AG04449 (cell line): Measurements from ENCODE around the gene ZIC2.

ENCODE experiments used
- CTCF ChIA-PET: fragments of 350-600 bp; formaldehyde crosslinking; extraction: SDS; loops from one replicate; lab custom pipeline; 2021; ENCODE audit warnings: antibody characterized with exemption; lab: Yijun Ruan, JAX
- POLR2A ChIA-PET: fragments of 400-600, 350-600 bp; formaldehyde crosslinking; extraction: SDS; loops from one replicate; lab custom pipeline; 2020; ENCODE audit warnings: antibody characterized with exemption, inconsistent platforms; lab: Yijun Ruan, JAX
- DNase-seq: peaks from one replicate; pipeline ENCODE4 v3.0.0-alpha.2; 2010; ENCODE audit warnings: low read depth, low spot score
- H3K4me3 ChIP-seq: 2 replicates; pipeline ENCODE4 v1.5.1; 2011; ENCODE audit warnings: low read depth, mild to moderate bottlenecking, control low read depth, low read length
- TF ChIP-seq, protein P1 (sequence below): IDR thresholded peaks from one replicate; pipeline ENCODE4 v1.5.1; 2011; ENCODE audit warnings: mild to moderate bottlenecking, moderate library complexity, low read length, control low read depth, inconsistent platforms; ENCODE audit not compliant: insufficient read depth; ENCODE audit errors: missing control alignments

Gene ZIC2

DNA sequence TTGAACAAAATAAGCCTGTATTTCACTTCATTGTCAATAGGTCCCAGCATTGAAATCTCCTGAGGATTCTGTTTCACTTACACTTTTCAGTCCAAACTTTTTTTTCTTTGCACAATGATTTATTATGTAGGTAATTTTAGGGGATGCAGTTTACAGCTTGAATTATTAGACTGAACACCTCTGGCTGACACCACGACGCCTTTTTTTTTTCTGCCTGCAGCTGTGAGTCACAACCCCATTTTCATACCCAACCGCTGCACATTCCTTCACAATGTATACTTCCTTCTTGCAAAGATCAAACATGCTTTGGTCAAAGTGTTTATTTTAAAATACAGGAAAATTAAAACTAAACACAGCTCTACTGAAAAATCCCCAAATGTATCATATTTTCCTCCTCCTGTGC lies 11.4 kb downstream of the ZIC2 start:
- ChIA-PET CTCF (no interaction called here), POLR2A (no interaction called here)
- H3K4me3 ChIP-seq: no peak overlapping the region
- TF ChIP-seq, protein P1, sequence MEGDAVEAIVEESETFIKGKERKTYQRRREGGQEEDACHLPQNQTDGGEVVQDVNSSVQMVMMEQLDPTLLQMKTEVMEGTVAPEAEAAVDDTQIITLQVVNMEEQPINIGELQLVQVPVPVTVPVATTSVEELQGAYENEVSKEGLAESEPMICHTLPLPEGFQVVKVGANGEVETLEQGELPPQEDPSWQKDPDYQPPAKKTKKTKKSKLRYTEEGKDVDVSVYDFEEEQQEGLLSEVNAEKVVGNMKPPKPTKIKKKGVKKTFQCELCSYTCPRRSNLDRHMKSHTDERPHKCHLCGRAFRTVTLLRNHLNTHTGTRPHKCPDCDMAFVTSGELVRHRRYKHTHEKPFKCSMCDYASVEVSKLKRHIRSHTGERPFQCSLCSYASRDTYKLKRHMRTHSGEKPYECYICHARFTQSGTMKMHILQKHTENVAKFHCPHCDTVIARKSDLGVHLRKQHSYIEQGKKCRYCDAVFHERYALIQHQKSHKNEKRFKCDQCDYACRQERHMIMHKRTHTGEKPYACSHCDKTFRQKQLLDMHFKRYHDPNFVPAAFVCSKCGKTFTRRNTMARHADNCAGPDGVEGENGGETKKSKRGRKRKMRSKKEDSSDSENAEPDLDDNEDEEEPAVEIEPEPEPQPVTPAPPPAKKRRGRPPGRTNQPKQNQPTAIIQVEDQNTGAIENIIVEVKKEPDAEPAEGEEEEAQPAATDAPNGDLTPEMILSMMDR: no peak
- DNase-seq: no peak

DNA sequence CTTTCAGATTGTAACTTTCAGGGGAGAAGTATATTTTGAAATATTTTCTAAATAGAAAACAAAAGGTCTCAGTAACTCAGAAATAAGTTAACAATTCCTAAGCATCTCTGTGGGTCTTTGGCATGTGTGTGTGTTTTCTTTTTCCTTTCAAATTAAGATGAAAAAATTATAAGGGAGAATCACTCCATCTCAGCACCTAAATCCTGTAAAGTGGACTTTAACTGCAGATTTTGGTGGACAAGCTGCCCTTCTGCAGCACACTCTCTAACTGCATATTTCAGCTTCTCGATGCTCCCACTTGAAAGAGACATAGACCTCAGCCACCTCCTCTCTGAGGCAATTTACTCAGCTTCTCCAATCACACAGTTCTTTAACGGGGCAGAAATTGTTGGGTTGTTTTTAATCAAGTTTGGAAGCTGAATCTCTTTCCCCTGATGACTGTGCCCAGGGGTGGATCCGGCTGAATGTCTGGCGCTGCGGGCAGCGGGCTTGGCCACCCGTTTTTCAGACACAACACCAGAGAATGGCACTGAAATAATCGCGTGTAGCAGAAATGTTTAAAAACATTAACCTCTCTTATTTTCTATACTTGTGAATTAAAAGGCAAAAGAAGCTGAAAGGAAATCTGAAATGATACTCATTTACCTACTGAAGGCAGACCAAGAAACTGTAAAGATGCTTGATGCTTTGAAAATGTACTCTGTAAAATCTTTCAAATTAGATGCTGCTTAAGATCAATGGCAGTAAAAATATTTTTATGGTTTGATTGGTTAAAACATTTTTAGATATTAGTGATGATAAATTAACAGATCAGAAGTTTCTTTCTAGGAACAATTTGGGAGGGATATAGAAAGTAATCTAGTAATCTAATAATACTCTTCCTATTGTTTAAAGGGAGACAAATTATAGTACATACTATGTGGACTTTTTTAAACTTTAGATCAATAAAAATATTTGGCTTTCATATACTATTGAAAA lies 12.4 kb downstream of the ZIC2 start:
- ChIA-PET CTCF (interaction anchor here (0.7 kb wide), 1 partner anchor 242 kb away, joined by 3 read pairs; no protein-coding TSS in a partner anchor), POLR2A (no interaction called here)
- TF ChIP-seq, protein P1: no peak
- H3K4me3 ChIP-seq: no peak overlapping the region
- DNase-seq: no peak

DNA sequence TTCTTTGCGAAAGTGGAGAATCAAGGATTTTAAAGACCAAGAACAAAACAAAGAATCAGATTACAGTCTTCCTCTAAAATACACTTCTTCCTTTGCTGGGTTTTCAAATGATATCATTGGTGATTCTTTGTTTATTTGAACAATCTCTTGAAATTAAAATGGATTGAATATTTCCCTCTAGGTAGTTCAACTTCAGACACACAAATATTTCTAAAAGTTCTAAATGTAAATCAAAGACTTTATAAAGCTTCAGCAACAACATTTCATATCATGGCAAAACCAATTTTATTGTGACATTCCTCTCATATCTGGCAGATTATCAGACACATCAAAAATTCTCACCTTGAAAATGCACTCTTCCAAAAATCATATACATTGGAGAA lies 13.0 kb downstream of the ZIC2 start:
- no peak overlapping the region for H3K4me3 ChIP-seq
- ChIA-PET POLR2A (no interaction called here), CTCF (no interaction called here)
- DNase-seq: no peak
- TF ChIP-seq, protein P1: no peak

DNA sequence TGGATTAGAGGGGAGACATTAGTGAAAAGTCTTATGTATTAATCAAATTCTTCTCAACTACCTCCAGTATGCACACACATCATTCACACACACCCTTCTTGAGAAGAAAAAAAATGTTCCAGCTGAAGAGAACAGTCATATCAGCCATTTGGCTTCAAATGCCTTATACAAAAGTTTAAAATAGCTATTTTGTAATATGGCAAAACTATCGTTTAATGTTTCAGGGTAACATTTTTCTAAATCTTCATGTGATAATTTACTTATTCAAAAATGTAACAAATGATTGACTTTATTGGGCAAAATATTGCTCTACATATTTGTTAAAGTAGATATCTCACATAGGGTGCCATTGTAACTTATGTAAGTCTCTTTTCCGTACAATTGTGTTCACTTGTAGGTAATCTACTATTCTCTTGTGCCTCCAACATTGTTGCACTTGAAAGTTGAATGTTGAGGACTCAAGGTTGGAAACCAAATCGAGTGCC lies 13.6 kb downstream of the ZIC2 start:
- TF ChIP-seq, protein P1: no peak
- ChIA-PET POLR2A (no interaction called here), CTCF (no interaction called here)
- no peak for DNase-seq
- H3K4me3 ChIP-seq: no peak overlapping the region

DNA sequence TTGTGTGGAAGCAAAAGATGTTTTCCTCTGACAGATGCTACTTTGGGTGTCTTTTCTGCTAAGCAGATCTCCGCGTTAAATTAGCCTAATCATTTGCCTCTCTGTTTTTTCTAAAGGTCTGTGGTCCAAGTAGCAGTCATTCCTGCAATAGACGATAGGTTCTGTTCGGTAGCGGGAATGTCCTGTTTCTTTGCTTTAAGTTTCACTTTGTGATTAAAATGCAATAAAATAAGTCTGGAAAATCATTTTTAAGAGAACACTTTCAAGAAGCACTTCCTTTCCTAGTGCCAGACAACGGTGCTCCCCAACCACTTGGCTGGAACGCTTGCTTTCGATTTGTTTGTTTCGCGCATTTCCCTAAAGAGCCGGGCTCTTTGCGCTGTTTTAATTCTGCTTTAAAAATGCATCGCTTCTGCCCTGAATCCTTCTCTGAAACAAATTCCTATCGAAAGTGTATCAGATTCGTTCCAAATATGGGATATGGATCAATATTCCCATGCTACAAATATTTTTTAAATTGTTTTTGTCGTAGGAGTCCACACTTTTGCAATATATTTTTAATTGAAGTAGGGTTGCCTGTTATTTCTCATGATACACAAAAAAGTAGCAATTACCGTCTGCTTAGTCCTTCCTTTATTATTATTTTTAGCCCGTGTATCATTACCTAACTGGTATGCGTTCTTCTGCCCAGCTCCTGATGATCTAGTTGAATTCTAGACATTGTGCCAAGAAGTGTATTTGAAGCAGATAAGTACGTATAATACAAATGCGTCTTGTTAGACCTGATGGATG lies 14.2 kb downstream of the ZIC2 start:
- H3K4me3 ChIP-seq: no peak overlapping the region
- POLR2A ChIA-PET: no interaction called here
- DNase-seq: no peak
- TF ChIP-seq, protein P1: no peak
- CTCF ChIA-PET: interaction anchor here (1.3 kb wide), 1 partner anchor 11 kb away, joined by 4 read pairs; no protein-coding TSS in a partner anchor
